Measurements from ENCODE around the gene MYO1E.
A peak's percentile ranks its signal among the peaks of the same experiment; 100 is the strongest.
"Not testable (repeated sequence)": the region's sequence is repeated elsewhere in the genome, so short reads cannot be mapped to it uniquely, and the experiment has no call there.

The MYO1E gene

DNA sequence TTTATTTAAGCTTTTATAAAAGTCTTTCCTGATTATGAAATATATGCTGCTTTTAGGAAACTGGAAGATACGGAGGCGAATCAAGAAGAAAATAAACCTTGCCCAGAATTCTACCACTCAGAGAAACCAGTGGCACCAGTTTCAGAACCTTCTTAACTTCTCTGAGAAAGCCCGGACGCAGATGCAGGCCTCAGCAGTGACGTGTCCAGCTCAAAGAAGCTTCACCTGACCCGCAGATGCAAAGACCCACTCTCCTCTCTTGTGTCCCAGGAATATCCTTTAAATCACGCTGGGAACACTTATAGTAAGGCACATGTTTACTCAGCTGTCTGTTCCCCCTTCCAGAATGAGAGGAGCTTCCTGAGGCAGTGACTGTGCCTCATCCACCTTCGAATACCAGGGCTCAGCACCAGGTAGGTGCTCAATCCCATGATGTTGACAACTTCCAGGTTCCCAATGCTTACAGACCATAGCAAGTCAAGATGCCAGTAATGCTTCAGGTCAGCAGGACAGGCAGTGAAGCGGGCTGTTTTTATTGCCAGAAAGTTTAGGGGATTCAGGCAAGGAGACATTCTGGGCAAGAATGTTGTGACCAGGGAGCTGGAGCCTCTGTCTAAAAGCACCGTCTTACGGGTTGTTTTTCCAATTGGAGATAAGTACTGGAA is 205.9 kb downstream of the MYO1E start:
- Mint-ChIP-seq H3K27me3 (no peaks in the 10 kb centered on the region), H3K27ac (peak overlapping the region; percentile 1), H3K36me3 (peaks cover 8% of the 10 kb centered on the region), H3K4me1 (no peaks in the 10 kb centered on the region), H3K4me3 (no peak overlapping the region), H3K9me3 (no peaks in the 10 kb centered on the region)
- ATAC-seq (ENCODE audit: low read depth), result no peak
- no peak for DNase-seq (ENCODE audit: low spot score in 2 of 2)

DNA sequence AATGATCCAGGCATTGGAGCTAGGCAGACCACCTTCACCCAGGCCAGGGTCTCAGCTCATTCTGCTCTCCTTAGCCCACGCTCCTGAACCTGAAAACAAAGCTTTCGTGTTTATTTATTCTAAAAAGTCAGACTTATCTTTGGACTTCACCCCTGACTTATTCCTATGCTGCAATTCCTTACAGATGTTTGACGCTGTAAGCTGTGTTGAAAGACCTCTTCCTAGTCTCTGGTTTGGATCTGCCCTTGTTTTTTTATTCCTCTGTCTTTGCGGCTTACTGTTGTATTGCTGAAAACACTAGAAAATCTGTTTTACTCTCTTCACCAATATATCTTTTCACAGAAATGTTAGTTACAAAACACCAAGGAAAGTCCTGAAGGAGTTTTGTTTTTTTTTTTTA is 206.5 kb downstream of the MYO1E start:
- Mint-ChIP-seq H3K4me1 (no peaks in the 10 kb centered on the region), H3K9me3 (no peaks in the 10 kb centered on the region)

DNA sequence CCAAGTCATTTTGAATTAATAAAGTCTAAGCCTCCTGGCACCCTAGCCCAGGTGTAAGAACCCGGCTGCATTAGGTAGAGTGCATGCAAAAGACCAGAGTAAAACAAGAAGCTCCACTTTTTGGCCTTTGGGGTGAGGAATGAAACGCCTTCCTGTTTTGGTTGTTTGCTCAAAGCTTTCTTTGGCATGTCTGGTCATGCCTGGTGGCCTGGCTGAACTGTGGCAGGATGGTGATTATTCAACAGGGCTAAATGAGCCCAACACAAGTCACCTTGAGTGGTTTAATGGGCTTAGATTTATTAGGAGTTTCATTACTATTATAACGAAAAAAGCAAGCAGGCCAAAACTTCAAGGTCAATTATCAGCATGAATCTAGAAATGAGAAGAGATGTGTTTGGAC is 206.9 kb downstream of the MYO1E start:
- no peaks in the 10 kb centered on the region for H3K4me1 Mint-ChIP-seq
- peak overlapping the region; percentile 1 for H3K27ac Mint-ChIP-seq
- ATAC-seq (ENCODE audit: low read depth) (peak; percentile 44), DNase-seq (ENCODE audit: low spot score in 2 of 2) (no peak)
- H3K36me3 Mint-ChIP-seq, result peaks cover 6% of the 10 kb centered on the region
- H3K9me3 Mint-ChIP-seq, result no peaks in the 10 kb centered on the region
- no peak overlapping the region for H3K4me3 Mint-ChIP-seq
- H3K27me3 Mint-ChIP-seq, result no peaks in the 10 kb centered on the region

More for the DNA sequence above, 206.5 kb downstream of the MYO1E start:
- H3K27ac Mint-ChIP-seq, result peak overlapping the region; percentile 1
- H3K36me3 Mint-ChIP-seq, result peaks cover 6% of the 10 kb centered on the region
- no peaks in the 10 kb centered on the region for H3K27me3 Mint-ChIP-seq
- ATAC-seq (ENCODE audit: low read depth), result no peak
- no peak for DNase-seq (ENCODE audit: low spot score in 2 of 2)
- H3K4me3 Mint-ChIP-seq, result no peak overlapping the region

DNA sequence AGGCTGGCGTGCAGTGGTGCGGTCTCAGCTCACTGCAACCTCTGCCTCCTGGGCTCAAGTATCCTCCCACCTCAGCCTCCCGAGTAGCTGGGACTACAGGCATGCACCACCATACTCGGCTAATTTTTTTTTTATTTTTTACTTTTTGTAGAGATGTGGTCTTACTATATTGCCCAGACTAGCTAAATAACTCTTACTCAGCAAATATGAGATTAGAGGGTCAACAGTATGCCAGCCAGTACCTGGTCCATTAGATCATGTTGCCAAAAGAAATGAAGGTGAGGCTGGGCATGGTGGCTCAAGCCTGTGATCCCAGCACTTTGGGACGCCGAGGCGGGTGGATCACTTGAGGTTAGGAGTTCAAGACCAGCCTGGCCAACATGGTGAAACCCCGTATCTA is 210.6 kb downstream of the MYO1E start:
- not testable (repeated sequence) for H3K9me3 Mint-ChIP-seq; H3K27me3 Mint-ChIP-seq; ATAC-seq (ENCODE audit: low read depth); H3K4me1 Mint-ChIP-seq; H3K27ac Mint-ChIP-seq; H3K4me3 Mint-ChIP-seq; DNase-seq (ENCODE audit: low spot score in 2 of 2)
- H3K36me3 Mint-ChIP-seq, result peaks cover 14% of the 10 kb centered on the region

DNA sequence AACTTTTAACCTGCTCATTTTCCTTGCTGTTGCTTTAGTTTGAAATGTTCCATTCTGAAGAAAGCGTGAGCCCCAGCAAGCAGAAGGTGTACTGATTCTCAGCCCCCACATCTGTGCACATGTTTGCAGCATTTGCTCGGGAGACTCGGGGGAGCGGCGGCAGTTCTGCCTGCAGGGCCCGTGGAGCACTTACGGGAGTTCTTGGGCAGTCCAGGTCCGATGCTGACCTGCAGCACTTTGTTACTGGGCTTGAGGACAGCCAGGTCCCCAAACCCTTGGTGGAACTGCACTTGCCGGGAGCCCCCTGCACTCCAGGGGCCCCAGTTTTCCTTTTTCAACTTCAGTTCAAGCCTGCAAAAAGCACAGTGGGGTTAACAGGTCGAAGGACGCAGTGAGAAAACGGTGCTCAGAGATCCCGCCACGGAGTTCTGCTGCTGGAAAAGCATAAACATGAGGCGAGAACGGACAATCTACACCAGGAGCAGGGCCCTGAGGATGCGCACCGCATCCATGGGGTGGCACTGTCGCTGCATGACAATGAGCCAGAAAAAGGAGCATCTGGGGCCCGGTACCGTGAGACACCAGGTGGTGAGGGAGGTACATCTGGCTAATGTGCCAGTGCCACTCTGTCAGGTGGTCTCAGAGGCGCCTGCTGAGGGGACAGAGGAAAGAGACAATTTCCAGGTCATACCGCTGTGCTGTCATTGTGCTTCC is 211.6 kb downstream of the MYO1E start:
- ATAC-seq (ENCODE audit: low read depth), result peak; percentile 44
- Mint-ChIP-seq H3K4me1 (no peaks in the 10 kb centered on the region), H3K36me3 (peaks cover 15% of the 10 kb centered on the region), H3K4me3 (no peak overlapping the region), H3K27me3 (no peaks in the 10 kb centered on the region), H3K27ac (no peak overlapping the region), H3K9me3 (no peaks in the 10 kb centered on the region)
- DNase-seq (ENCODE audit: low spot score in 2 of 2), result no peak

DNA sequence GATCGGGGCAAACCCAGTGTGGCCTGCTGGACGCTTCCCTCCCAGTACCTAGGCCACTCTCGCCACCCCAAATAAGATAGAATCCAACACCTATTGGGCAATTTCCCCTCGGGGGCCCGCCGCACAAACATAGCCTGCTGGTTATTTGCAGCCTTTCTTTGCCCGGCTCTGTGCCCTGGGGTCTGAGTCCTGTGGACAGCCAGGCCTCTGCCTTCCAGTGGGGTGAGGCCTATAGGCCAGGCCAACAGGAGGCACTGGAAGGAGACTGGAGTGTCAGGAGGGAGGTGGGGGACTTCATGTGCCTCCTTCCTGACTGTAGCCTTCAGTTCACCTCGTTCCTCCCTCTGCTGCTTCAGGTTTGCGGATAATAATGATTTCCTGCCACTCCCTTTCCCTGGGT is 213.5 kb downstream of the MYO1E start:
- Mint-ChIP-seq H3K27me3 (no peaks in the 10 kb centered on the region), H3K4me3 (no peak overlapping the region), H3K9me3 (no peaks in the 10 kb centered on the region), H3K36me3 (peaks cover 15% of the 10 kb centered on the region), H3K4me1 (no peaks in the 10 kb centered on the region), H3K27ac (no peak overlapping the region)
- no peak for DNase-seq (ENCODE audit: low spot score in 2 of 2)
- ATAC-seq (ENCODE audit: low read depth), result no peak

DNA sequence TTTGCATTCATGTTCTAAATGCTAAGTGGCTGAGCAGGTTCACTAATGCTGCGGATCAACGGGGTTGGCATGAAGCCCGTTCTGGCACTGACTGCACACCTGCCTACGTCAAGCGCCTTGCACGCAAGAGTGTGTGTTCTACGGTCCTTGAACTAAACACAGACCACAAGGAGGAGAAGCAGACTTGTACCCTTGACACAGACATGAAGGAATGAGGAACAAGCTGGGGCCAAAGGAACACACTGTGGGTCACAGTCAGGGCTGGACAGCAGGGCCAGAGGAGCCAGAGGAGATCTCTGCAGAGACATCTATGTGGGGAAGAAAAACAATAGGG is 214.0 kb downstream of the MYO1E start:
- H3K9me3 Mint-ChIP-seq, result no peaks in the 10 kb centered on the region
- ATAC-seq (ENCODE audit: low read depth), result no peak
- DNase-seq (ENCODE audit: low spot score in 2 of 2), result no peak
- peaks cover 15% of the 10 kb centered on the region for H3K36me3 Mint-ChIP-seq
- H3K4me1 Mint-ChIP-seq, result no peaks in the 10 kb centered on the region
- H3K27me3 Mint-ChIP-seq, result no peaks in the 10 kb centered on the region
- H3K4me3 Mint-ChIP-seq, result no peak overlapping the region
- peak overlapping the region; percentile 68 for H3K27ac Mint-ChIP-seq

DNA sequence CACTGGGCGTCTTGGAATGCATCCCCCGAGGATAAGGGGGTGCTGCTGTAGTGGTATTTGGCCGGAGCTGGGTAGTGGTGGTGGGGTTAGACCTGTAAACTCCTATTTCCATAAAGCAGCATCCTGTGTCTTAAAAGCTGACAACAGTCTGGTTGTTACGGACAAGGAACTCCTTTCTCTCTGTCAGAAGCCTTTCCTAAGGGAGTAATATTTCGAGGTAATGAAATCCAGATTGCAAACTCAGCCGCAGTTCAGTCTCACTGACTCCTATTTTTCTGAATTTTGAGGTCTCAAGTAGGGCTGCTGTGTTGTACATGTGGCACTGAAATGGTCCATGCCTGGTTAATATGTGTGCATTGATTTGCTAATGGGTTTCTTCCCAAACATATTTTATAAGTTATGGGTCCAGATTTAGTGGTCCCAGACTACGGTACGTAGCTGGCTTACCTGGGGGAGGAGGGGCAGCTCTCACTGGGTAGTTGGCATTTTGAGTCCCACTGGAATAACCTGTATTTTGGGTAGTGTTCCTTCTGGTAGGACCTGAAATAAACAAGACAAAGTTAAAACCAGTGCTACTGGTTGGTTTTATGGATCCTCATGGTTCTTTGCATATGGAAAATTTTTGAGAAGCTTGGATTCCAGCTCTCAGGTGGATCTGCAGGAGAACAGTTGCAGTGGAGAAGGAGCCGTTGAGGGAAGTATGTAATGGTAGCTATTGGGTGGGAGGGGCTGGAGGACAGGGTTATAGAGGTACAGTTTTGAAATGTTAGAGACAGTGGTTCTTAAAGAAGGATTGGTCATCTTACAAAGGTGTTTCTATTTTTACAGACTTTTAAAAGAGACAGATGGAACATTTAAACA is 214.6 kb downstream of the MYO1E start:
- Mint-ChIP-seq H3K36me3 (peaks cover 18% of the 10 kb centered on the region), H3K4me3 (no peak overlapping the region), H3K9me3 (no peaks in the 10 kb centered on the region), H3K4me1 (no peaks in the 10 kb centered on the region), H3K27ac (peak overlapping the region; percentile 68), H3K27me3 (no peaks in the 10 kb centered on the region)
- DNase-seq (ENCODE audit: low spot score in 2 of 2) (no peak), ATAC-seq (ENCODE audit: low read depth) (no peak)

DNA sequence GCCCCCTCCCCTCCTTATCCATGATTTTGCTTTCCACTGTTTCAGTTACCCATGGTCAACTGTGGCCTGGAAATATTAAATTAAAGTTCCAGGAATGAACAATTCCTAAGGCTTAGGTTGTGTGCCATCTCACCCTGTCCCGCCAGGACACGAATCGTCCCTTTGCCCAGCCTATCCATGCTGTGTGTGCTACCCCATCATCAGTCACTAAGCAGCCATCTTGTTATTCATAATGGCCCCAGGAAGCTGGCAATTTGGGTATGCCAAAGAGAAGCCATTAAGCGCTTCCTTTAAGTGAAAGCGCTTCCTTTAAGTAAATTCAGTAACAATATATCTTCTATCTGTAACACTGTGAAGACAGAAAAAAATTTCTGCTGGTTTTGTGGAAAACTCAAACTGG is 215.3 kb downstream of the MYO1E start:
- H3K9me3 Mint-ChIP-seq, result no peaks in the 10 kb centered on the region
- ATAC-seq (ENCODE audit: low read depth) (no peak), DNase-seq (ENCODE audit: low spot score in 2 of 2) (no peak)
- no peak overlapping the region for H3K4me3 Mint-ChIP-seq
- H3K4me1 Mint-ChIP-seq, result no peaks in the 10 kb centered on the region
- H3K27ac Mint-ChIP-seq, result no peak overlapping the region
- H3K27me3 Mint-ChIP-seq, result no peaks in the 10 kb centered on the region
- H3K36me3 Mint-ChIP-seq, result peaks cover 23% of the 10 kb centered on the region

DNA sequence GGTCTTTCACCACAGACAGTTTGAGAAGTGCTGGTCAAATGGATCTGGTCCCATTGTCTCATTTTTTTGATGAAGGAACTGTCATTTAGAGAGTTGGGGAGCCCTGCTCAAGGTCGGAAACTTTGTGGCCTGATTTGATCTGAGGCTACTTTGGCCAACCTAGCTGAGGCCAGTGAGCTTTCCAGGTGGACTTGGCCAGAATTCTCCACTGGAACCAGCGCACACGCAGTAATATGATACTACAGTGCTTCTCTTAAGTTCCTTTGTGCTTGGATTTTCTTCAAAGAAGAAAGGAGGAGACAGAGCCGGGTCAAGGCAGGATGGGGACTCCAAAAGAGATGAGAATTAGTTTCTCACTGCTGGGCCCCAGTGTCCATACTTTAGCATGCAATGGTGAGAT is 217.2 kb downstream of the MYO1E start:
- DNase-seq (ENCODE audit: low spot score in 2 of 2) (no peak), ATAC-seq (ENCODE audit: low read depth) (no peak)
- H3K27ac Mint-ChIP-seq, result peak overlapping the region; percentile 35
- no peaks in the 10 kb centered on the region for H3K4me1 Mint-ChIP-seq
- no peaks in the 10 kb centered on the region for H3K27me3 Mint-ChIP-seq
- no peak overlapping the region for H3K4me3 Mint-ChIP-seq
- H3K36me3 Mint-ChIP-seq, result peaks cover 25% of the 10 kb centered on the region
- H3K9me3 Mint-ChIP-seq, result no peaks in the 10 kb centered on the region

DNA sequence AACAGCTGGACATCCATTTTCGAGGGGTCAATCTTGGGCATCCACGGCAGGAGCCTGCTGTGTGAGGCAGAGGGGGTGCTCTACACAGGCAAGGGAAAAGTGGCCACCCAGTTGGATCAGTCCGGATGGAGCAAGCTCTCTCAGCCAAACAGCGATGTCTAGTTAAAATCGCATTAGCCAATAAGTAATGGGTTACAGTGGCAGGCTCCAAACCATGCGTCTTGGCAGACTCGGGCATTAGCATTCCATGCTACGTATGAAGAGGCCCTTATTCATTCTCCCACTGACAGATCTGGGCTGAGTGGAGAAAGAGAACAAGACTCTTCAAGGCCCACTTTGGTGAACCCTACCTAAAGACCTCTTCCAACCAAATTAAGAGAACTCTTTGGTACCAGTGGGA is 218.4 kb downstream of the MYO1E start:
- no peaks in the 10 kb centered on the region for H3K4me1 Mint-ChIP-seq
- DNase-seq (ENCODE audit: low spot score in 2 of 2), result no peak
- peaks cover 28% of the 10 kb centered on the region for H3K36me3 Mint-ChIP-seq
- no peaks in the 10 kb centered on the region for H3K27me3 Mint-ChIP-seq
- ATAC-seq (ENCODE audit: low read depth), result no peak
- H3K4me3 Mint-ChIP-seq, result no peak overlapping the region
- no peaks in the 10 kb centered on the region for H3K9me3 Mint-ChIP-seq
- peak overlapping the region; percentile 14 for H3K27ac Mint-ChIP-seq

DNA sequence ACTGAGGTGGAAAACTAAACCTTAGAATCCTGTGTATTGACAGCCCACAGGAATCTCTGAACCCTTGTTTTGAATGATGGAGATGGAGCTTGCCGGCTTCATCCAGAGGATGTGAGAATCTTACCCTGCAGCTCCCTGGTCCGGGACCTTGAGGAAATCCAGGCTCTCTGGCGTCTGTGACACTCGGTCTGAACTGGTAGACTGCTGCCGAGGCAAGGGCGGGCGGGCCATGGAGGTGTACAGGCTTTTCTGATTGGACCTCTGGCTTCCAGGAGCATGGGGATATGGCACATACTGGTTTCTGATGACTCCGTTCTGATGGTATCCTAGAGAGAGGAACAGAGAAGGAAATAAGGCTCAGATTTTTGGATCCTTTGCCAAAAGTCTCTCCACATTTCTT is 219.2 kb downstream of the MYO1E start:
- Mint-ChIP-seq H3K4me1 (no peaks in the 10 kb centered on the region), H3K36me3 (peaks cover 24% of the 10 kb centered on the region), H3K9me3 (no peaks in the 10 kb centered on the region), H3K4me3 (no peak overlapping the region), H3K27me3 (no peaks in the 10 kb centered on the region), H3K27ac (peak overlapping the region; percentile 31)
- ATAC-seq (ENCODE audit: low read depth) (no peak), DNase-seq (ENCODE audit: low spot score in 2 of 2) (no peak)

DNA sequence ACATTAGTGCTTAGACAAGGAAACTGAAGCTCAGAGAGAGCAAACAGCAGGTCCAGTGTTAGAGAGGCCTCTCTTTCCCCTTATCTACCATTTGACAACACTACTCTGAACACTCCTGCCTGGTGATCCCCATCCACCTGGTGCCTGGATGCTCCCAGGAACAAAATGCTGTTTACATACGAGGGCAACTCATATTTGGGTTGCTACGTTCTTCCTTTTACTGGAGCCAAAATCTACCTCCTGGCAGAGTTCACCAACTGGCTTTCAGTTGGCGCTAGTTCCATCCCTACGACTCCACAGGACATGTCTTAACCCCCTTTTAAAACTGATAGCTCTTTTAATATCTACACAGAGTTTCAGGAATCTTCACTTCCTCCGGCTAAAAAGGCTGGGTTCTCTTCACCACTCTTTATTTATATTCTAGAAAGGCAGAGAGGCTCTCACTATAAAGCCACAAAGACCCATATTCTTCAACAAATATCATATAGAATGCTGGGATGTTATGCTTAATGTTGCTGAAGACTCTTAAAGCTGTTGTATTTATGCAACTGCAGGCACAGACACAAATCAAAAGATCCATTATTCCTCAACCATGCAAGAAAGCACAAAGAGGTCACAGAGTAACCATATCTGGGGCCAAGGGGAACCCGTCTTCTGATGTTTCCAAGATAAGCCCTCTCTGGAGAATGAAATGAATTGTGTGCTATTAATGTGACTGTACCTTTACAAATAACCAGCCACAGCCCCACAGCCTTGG is 219.8 kb downstream of the MYO1E start:
- peaks cover 21% of the 10 kb centered on the region for H3K36me3 Mint-ChIP-seq
- DNase-seq (ENCODE audit: low spot score in 2 of 2), result no peak
- H3K27me3 Mint-ChIP-seq, result no peaks in the 10 kb centered on the region
- no peaks in the 10 kb centered on the region for H3K4me1 Mint-ChIP-seq
- H3K4me3 Mint-ChIP-seq, result no peak overlapping the region
- no peak for ATAC-seq (ENCODE audit: low read depth)
- no peaks in the 10 kb centered on the region for H3K9me3 Mint-ChIP-seq
- peak overlapping the region; percentile 31 for H3K27ac Mint-ChIP-seq

DNA sequence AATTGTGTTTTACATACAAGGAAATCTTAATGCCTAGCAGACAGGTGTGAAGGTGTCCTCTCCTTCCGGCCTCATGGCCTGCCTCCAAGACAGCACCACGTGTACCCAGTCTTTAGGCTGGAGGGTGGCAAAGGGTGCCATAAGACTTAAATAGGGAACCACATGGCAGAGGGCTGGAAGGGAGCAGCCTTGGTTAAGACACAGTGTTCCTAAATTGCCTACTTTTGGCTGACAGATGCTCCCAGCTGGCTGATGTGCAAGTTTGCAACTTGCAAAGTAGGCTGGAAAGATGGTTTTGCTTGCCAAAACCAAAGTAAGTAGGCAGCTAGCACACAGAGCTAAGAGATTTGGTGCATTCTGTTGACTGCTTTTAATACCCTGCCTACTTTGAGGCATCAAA is 222.5 kb downstream of the MYO1E start:
- no peak overlapping the region for H3K27ac Mint-ChIP-seq
- H3K27me3 Mint-ChIP-seq, result no peaks in the 10 kb centered on the region
- ATAC-seq (ENCODE audit: low read depth) (no peak), DNase-seq (ENCODE audit: low spot score in 2 of 2) (no peak)
- H3K9me3 Mint-ChIP-seq, result no peaks in the 10 kb centered on the region
- H3K4me1 Mint-ChIP-seq, result no peaks in the 10 kb centered on the region
- H3K4me3 Mint-ChIP-seq, result no peak overlapping the region
- H3K36me3 Mint-ChIP-seq, result peaks cover 16% of the 10 kb centered on the region
